GM13977 (cell line): ENCODE data around the gene SLC6A6.

ENCODE experiments used
- DNase-seq: peaks from one replicate; pipeline ENCODE4 v3.0.0; 2012; ENCODE audit warnings: low spot score
- in situ Hi-C: fragments of 300-500 bp; cut with MboI; formaldehyde crosslinking; loops from one replicate; pipeline ENCODE4 v1.12.0; 2022; ENCODE audit warnings: low sequenced_read_pairs, low pct_unique_long_range_greater_than_20kb, mixed read lengths, inconsistent platforms; ENCODE audit not compliant: unreplicated experiment
- TF ChIP-seq, protein P1 (sequence below): IDR thresholded peaks from 2 replicates; pipeline ENCODE4 v1.5.1; 2012; ENCODE audit warnings: mild to moderate bottlenecking, control low read depth; ENCODE audit not compliant: insufficient read depth; ENCODE audit errors: extremely low read depth, missing control alignments

SLC6A6 gene

DNA sequence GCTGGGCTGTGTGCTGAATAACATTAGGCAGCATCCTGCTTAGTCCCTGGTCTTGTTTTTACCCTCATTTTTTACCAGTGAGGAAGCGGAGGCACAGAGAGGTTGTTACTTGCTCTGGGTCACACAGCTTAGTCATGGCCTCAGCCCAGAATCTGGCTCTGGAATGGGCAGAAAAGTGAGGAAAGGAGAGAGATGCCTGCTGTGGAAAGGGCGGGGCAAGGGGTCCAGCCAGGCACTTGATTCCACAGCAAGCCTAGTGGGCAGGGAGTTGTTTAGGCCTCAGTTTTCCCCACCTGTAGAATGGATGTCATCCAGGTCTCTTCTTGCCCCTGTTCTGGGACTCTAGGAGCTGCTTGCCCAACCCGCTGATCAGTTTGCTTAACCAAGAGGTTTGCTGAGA lies 35.9 kb downstream of the SLC6A6 start:
- TF ChIP-seq, protein P1, sequence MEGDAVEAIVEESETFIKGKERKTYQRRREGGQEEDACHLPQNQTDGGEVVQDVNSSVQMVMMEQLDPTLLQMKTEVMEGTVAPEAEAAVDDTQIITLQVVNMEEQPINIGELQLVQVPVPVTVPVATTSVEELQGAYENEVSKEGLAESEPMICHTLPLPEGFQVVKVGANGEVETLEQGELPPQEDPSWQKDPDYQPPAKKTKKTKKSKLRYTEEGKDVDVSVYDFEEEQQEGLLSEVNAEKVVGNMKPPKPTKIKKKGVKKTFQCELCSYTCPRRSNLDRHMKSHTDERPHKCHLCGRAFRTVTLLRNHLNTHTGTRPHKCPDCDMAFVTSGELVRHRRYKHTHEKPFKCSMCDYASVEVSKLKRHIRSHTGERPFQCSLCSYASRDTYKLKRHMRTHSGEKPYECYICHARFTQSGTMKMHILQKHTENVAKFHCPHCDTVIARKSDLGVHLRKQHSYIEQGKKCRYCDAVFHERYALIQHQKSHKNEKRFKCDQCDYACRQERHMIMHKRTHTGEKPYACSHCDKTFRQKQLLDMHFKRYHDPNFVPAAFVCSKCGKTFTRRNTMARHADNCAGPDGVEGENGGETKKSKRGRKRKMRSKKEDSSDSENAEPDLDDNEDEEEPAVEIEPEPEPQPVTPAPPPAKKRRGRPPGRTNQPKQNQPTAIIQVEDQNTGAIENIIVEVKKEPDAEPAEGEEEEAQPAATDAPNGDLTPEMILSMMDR: no peak
- in situ Hi-C loops: no loop called here
- DNase-seq: no peak

DNA sequence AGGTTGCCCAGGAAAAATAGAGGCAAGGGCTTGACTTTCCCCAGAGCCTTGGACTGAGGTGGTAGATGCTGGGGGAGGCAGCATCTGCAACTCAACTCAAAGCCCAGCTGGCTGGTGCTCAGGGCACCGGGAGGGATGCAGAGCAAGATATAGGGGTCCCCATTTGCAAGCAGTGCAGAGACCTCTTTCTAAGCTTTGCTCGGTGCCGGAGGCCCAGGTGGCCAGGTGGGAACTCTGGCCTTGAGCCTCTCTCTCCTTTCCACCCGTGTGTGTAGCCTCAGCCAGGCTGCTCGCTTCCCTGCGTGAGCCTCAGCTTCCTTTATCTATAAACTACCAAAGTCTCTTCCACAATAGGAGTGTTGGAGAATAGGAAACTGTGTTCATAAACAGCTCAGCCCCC lies 36.5 kb downstream of the SLC6A6 start:
- in situ Hi-C loops: no loop called here
- TF ChIP-seq, protein P1: no peak

DNA sequence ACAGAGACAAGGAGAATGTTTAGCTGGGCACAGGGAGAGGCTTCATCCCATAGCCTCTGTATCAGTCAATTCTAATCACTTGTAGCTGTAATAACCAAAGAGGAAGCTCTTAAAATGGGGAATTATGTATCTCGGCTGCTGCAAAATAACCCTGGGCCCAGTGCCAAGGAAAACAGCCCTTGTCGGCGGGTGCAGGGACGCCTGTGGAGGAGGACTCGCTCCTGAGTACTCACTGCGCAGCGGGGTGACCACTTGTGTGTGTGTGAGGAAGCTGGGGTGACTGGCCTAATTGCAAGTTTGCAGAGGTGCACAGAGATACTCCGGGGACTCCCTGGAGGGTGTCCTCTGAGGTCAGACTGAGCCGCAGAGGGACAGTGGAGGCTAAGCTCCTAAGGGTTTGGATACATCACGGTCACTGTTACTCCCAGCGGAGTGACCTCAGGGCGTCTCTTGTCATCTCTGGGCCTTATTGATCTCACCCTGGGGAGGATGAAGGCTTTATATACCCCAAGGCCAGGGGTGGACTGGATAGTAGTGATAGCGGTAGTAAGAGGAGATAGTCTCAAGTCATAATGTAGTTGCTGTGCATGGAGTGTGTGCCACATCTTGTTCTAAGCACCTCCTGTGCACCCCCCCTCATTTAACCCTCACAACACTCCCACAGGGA lies 37.2 kb downstream of the SLC6A6 start:
- DNase-seq: no peak
- in situ Hi-C loops: no loop called here
- TF ChIP-seq, protein P1: no peak

More for the DNA sequence above, 36.5 kb downstream of the SLC6A6 start:
- no peak for DNase-seq

DNA sequence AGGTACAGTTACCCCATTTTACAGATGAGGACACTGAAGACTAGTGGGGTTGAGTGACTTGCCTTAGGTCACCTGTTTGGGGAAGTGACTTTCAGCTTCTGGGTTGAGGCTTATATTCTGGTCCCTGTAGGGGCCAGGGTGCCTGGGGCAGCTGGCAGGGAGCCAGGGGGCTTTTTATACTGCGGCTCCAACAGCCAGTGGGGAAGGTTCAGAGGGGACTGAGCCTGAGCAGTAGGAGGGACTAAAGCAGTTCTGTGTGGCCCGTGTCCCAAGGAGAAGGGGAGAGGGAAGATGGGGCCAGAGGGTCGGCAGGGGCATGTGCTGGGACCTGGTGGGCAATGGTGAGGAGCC lies 37.7 kb downstream of the SLC6A6 start:
- in situ Hi-C loops: no loop called here
- DNase-seq: no peak
- TF ChIP-seq, protein P1: no peak

DNA sequence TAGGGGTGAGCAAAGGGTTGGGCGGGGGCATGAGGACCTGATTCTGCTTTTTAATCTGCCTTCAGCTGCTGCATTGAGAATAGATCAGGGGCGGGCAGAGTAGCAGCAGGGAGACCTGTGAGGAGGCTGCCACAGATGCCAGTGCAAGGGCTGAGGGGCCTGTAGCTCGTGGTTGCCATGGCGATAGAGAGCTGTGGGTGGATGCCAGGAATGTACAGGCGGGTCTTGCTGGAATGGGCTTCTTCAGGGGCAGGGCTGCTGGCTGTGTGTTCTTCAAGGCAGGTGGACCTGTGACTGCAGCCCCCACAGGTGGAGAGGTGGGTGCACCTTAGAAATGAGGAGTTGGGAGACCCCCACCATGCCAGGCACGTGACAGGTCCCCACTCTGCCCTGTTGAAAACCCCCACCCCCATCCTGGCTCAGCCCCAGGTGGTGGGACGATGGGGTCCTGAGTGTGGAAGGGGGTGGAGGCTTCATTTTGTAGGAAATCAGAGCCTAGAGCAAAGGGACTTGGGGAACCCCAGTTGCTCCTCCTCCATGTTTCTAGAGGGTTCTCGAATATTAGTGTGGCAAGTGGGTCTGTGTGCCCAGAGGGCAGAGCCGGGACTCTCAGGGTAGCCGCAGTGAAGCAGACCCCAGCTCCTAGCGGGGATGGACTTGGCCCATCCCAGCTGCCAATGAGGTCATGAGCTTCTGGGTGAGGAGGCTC lies 38.3 kb downstream of the SLC6A6 start:
- in situ Hi-C loops: no loop called here
- TF ChIP-seq, protein P1: no peak
- DNase-seq: no peak

DNA sequence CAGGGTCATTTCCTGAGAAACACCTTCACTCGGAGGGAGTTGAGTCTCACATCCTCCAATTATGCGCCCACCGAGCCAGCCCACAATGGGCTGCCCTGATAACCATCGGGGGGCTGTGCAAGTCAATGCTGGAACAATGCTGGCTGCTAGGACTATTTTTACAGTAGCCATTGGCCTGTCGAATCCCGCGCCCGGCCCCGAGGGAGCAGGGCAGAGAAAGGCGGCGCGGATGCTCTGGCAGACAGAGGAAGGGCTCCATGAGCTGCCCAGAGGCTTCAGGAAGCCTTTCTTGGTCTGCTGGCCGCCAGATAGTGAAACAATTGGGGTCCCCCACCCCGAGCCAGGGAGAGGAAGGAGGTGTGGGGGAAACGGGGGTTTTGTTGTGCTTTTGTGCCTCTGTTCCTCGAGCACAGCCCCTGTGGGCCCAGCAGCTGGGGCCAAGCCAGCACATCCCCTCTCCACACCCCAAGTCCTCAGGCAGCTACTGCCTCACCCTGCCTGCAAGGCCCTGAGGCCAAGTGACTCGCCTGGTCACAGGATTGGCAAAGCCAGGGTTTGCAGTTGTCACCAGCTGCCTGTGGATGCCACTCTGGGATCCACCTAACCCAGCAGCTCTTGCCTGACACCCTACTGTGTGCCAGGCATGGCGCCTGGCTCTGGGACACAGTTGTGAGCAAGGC lies 39.0 kb downstream of the SLC6A6 start:
- DNase-seq: no peak
- TF ChIP-seq, protein P1: no peak
- in situ Hi-C loops: no loop called here
